Globus pallidus (tissue), 1 donor: ENCODE measurements around the gene TMCO2.
"Not testable (repeated sequence)": the region's sequence is repeated elsewhere in the genome, so short reads cannot be mapped to it uniquely, and the experiment has no call there.

ENCODE experiments used
- DNase-seq: peaks from one replicate; pipeline ENCODE4 v3.0.0-alpha.2; 2015; ENCODE audit warnings: low spot score

TMCO2 gene

GRCh38 chr1:40247655-40248054 lies at the start of gene TMCO2:
TMCO2 (plus strand) TSS chr1:40247937; CDS start chr1:40247994, 57 bp downstream.
- no peak for DNase-seq

GRCh38 chr1:40199126-40199525 lies 48.6 kb upstream of the TMCO2 start:
- DNase-seq = no peak

GRCh38 chr1:40204856-40205255 lies 42.9 kb upstream of the TMCO2 start:
- no peak for DNase-seq

GRCh38 chr1:40210511-40211204 lies 37.1 kb upstream of the TMCO2 start:
- DNase-seq = no peak

- DNase-seq = no peak
Measured at GRCh38 chr1:40218333-40218732, 29.4 kb upstream of the TMCO2 start.

GRCh38 chr1:40221471-40221905 lies 26.2 kb upstream of the TMCO2 start:
- DNase-seq = not testable (repeated sequence)

GRCh38 chr1:40221977-40222772 lies 25.6 kb upstream of the TMCO2 start:
- DNase-seq = no peak

GRCh38 chr1:40224040-40224439 lies 23.7 kb upstream of the TMCO2 start:
- no peak for DNase-seq

- DNase-seq = no peak
Measured at GRCh38 chr1:40226192-40226591, 21.5 kb upstream of the TMCO2 start.

- no peak for DNase-seq
Measured at GRCh38 chr1:40232444-40232843, 15.3 kb upstream of the TMCO2 start.

- no peak for DNase-seq
Measured at GRCh38 chr1:40239626-40240025, 8.1 kb upstream of the TMCO2 start.

GRCh38 chr1:40240390-40240789 lies 7.3 kb upstream of the TMCO2 start:
- DNase-seq = no peak

- DNase-seq = no peak
Measured at GRCh38 chr1:40241362-40241761, 6.4 kb upstream of the TMCO2 start.

- no peak for DNase-seq
Measured at GRCh38 chr1:40243351-40243750, 4.4 kb upstream of the TMCO2 start.

- no peak for DNase-seq
Measured at GRCh38 chr1:40244138-40244744, 3.5 kb upstream of the TMCO2 start.

GRCh38 chr1:40245686-40246085 lies 2.1 kb upstream of the TMCO2 start:
- DNase-seq = no peak

- DNase-seq = no peak
Measured at GRCh38 chr1:40248412-40248811, 675 bp downstream of the TMCO2 start.

- no peak for DNase-seq
Measured at GRCh38 chr1:40251456-40251855, 3.7 kb downstream of the TMCO2 start.

- DNase-seq = no peak
Measured at GRCh38 chr1:40252601-40253000, 4.9 kb downstream of the TMCO2 start.

GRCh38 chr1:40255231-40255630 lies 7.5 kb downstream of the TMCO2 start:
- DNase-seq = no peak

- DNase-seq = no peak
Measured at GRCh38 chr1:40256401-40257084, 8.8 kb downstream of the TMCO2 start.

- DNase-seq = no peak
Measured at GRCh38 chr1:40257313-40257687, 9.6 kb downstream of the TMCO2 start.
